Testis (tissue), 3 donors: ENCODE measurements around the gene ADORA1. TPM values are rescaled to one million over a fixed set of nuclear protein-coding genes. Genes with fewer than 3 reads are reported as not detected.
A peak's percentile ranks its signal among the peaks of the same experiment; 100 is the strongest.

Source experiments
- DNase-seq: peaks from one replicate; pipeline ENCODE4 v3.0.0-alpha.2; 2019
- H3K27ac ChIP-seq, 2 donors: fragments of 200-600 bp; sonication (generic); one replicate each; pipeline ENCODE4 v1.5.1; 2019
- H3K27me3 ChIP-seq: fragments of 200-600 bp; sonication (generic); one replicate; pipeline ENCODE4 v1.5.1; 2019
- H3K36me3 ChIP-seq: fragments of 200-600 bp; sonication (generic); one replicate; pipeline ENCODE4 v1.5.1; 2017; ENCODE audit warnings: low read depth; ENCODE audit errors: missing control alignments
- H3K4me1 ChIP-seq: fragments of 200-600 bp; sonication (generic); one replicate; pipeline ENCODE4 v1.5.1; 2019
- H3K4me3 ChIP-seq, 2 donors: fragments of 200-600 bp; sonication (generic); one replicate each; pipeline ENCODE4 v1.5.1; 2017 to 2019
- H3K9me3 ChIP-seq: fragments of 200-600 bp; sonication (generic); one replicate; pipeline ENCODE4 v1.5.1; 2017
- CTCF ChIP-seq, 3 experiments: fragments of 450-650 bp in 2 of 3; fragments of 200-600 bp in 1 of 3; sonication (generic) in 1 of 3; IDR thresholded peaks; one replicate each; pipeline ENCODE4 v1.5.1; 2016 to 2019; ENCODE audit warnings: antibody characterized with exemption in 3 of 3, mild to moderate bottlenecking in 2 of 3, moderate library complexity in 1 of 3
- POLR2A ChIP-seq: fragments of 450-650 bp; IDR thresholded peaks from one replicate; pipeline ENCODE4 v1.6.1; 2017; ENCODE audit warnings: antibody characterized with exemption, mild to moderate bottlenecking, moderate library complexity
- WGBS, 2 donors: methylation state at CpG; one replicate each; pipeline ENCODE4 v1.1.5; 2018; 5-methylcytosine and 5-hydroxymethylcytosine counted together
- intact Hi-C: fragments of 100-400 bp; cut with DNase I; formaldehyde crosslinking; loops from one replicate; pipeline ENCODE4 v1.15.1; 2023; ENCODE audit warnings: low total_unique reads
- polyA plus RNA-seq: library from polyadenylated mRNA; stranded (reverse); fragments of 350-450 nt; fragmentation: Illumina TruSeq; extraction: RNeasy Lipid Tissue Mini Kit (QIAGEN cat#74804); gene quantifications from one replicate; pipeline ENCODE4 v1.2.3, GENCODE V29; 2014; ENCODE audit warnings: low read depth, low replicate concordance; ENCODE audit not compliant: insufficient read depth
- total RNA-seq, 2 donors: library from RNA; depleted of rRNA; stranded (reverse); fragments of >200 nt; gene quantifications; one replicate each; pipeline ENCODE4 v1.2.3, GENCODE V29; 2016

ADORA1 gene
- total and polyA plus RNA-seq, 3 donors from 2014 or later: 43.2 to 68.6 (median 61.9) TPM

- peaks cover 17% of the 10 kb centered on the region for H3K4me1 ChIP-seq
- intact Hi-C loops: no loop called here
- no peaks in the 10 kb centered on the region for H3K36me3 ChIP-seq
- no peaks in the 10 kb centered on the region for H3K27me3 ChIP-seq
- H3K9me3 ChIP-seq: no peaks in the 10 kb centered on the region
- WGBS, 2 donors: 43 to 72% methylated on average over 14 of the region's 14 CpGs
- no peak within 1 kb of the TSS for H3K27ac ChIP-seq
- no peak within 1 kb of the TSS for H3K4me3 ChIP-seq
- peak; percentile 59 for DNase-seq
- TF ChIP-seq CTCF (IDR thresholded peaks at IDR 0.05): no peak
- TF ChIP-seq POLR2A: no peak
These were observed 59.1 kb downstream of the ADORA1 start, which contains the start of gene CHI3L1 for GRCh38 chr1:203186446-203187303. Gene CHI3L1 (minus strand): TSS chr1:203186704. CDS start chr1:203186623, 81 bp downstream.

GRCh38 chr1:203187304-203187685 is 59.8 kb downstream of the ADORA1 start:
- DNase-seq: no peak
- 40 to 62% methylated on average over 7 of the region's 7 CpGs for WGBS, 2 donors
- no peaks in the 10 kb centered on the region for H3K36me3 ChIP-seq
- no peak overlapping the region for H3K27ac ChIP-seq
- H3K27me3 ChIP-seq: no peaks in the 10 kb centered on the region
- intact Hi-C loops: no loop called here
- no peak overlapping the region for H3K4me3 ChIP-seq
- no peaks in the 10 kb centered on the region for H3K9me3 ChIP-seq
- peaks cover 12% of the 10 kb centered on the region for H3K4me1 ChIP-seq
- no peak for TF ChIP-seq POLR2A
- TF ChIP-seq CTCF (IDR thresholded peaks at IDR 0.05): no peak

GRCh38 chr1:203187689-203188264 is 60.3 kb downstream of the ADORA1 start:
- H3K9me3 ChIP-seq: no peaks in the 10 kb centered on the region
- no peak overlapping the region for H3K27ac ChIP-seq
- H3K4me1 ChIP-seq: peaks cover 12% of the 10 kb centered on the region
- H3K36me3 ChIP-seq: no peaks in the 10 kb centered on the region
- H3K4me3 ChIP-seq: no peak overlapping the region
- whole genome bisulfite sequencing, 2 donors: 70 to 93% methylated on average over 3 of the region's 3 CpGs
- no peak for DNase-seq
- intact Hi-C loops: no loop called here
- no peaks in the 10 kb centered on the region for H3K27me3 ChIP-seq
- TF ChIP-seq CTCF (IDR thresholded peaks at IDR 0.05) (no peak), POLR2A (no peak)

- TF ChIP-seq CTCF (IDR thresholded peaks at IDR 0.05): no peak
- TF ChIP-seq POLR2A: no peak
- intact Hi-C loops: no loop called here
- H3K27ac ChIP-seq: no peak overlapping the region
- H3K36me3 ChIP-seq: no peaks in the 10 kb centered on the region
- 78 to 87% methylated on average over 4 of the region's 4 CpGs for WGBS, 2 donors
- H3K4me1 ChIP-seq: peaks cover 12% of the 10 kb centered on the region
- no peak overlapping the region for H3K4me3 ChIP-seq
- no peak for DNase-seq
- no peaks in the 10 kb centered on the region for H3K27me3 ChIP-seq
- H3K9me3 ChIP-seq: no peaks in the 10 kb centered on the region
These were observed 61.2 kb downstream of the ADORA1 start for GRCh38 chr1:203188686-203189232.
